GM18519 (cell line): Measurements from ENCODE around the gene NKAIN2.

Source experiments
- ATAC-seq: cut with Tn5 transposase; IDR thresholded peaks from one replicate; pipeline ENCODE4 v1.9.1; 2021; ENCODE audit warnings: mild to moderate bottlenecking, moderate library complexity; ENCODE audit not compliant: unreplicated experiment, low FRiP score

NKAIN2 gene

DNA sequence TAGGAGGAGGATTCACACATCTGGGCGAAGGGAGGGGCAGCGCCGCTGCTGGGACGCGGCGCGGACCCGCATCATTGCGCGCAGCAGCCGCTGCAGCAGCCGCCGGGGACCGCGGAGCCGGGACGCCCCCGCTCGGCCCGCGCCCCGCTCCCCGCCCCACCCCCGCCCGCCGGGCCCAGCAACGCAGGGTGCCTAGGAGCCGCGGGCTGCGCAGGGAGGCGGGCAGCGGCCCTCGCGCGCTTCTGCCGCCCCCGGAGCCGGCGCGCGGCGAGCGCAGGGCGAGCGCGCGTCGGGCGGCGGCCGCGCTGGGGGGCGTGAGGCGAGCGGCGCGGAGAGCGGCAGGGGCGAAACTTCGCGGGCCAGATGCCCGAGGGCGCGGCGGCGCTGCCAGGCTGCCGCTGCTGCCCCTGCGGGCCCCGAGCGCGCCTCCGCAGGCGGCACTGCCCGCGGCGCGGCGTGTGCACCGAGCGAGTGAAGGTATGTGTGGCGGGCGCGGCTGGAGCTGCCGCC lies at the start of gene NKAIN2:
Gene NKAIN2 (plus strand): TSS at position 362 of the 510 bp plus-strand sequence.
- ATAC-seq: peak; percentile 23

DNA sequence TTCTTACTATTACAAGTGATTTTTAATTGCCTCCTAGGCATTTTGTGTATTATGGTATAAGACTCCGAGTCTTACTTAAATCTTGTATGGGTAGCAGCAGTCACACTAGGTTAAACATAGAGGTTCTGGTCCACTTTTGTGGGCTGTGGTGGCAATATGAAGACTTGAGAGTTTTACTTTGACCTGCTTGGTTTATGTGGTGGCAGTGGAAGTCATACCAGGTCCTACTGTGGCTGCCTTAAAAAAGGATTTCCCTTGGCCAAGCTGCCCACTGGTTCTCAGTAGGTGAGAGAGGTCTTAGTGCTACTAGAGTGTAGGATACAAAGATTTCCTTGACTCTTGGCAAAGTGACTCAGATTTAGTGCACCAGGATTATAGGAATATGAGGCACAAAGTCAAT lies 44.2 kb upstream of the NKAIN2 start:
- ATAC-seq: no peak

DNA sequence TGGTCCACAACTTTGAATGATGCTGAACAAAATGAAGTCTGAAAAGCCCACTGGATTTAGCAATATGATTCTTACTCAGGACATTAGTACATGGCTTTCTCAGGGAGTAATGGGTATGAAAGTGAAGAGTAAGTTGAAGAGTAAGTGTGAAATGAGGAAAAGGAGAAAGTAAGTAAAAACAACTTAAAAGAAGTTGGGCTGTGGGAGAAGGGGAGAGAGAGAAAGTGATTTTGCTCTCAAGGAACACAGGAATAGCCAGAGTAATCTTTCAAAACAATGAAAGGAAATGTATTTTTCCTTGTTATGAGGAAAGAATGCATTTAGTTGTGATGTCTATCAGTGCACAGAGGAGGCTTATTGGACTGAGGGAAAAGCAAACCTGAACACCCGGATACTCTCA lies 39.8 kb upstream of the NKAIN2 start:
- ATAC-seq: no peak

DNA sequence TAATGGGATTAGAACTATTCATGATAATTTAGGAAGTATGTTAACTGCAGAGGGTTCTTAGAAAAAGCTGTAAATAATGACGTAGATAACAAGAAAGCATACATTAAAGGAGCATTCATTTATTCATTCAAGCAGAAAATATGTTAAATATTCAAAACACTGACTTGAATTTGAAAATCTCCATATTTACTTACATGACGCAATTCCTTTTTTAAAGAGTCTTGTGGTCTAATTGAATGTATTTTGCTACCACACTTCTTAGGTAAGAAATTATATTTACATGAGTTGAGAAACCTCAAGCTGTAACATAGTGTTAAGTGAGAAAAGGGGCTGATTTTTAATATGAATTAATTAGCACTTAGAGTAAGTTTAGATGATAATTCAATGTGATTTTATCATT lies 38.9 kb upstream of the NKAIN2 start:
- no peak for ATAC-seq

DNA sequence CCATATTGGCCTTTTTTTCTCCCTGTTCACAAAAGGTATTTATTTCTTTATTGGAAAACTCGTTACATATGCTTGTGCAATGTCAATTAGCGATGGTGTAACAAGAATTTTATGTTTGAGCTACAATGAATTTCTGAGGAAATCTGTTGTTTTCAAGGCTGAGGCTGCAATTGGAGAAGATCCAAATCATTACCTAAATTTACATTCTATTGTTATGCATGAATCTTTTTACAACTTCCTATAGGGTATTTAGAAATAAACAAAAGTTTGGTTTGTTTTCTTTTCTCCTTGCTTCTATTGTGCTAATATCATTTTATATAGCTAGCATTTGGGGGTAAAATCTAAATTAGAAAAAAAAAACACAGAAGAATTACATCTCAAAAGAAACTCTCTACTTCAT lies 34.7 kb upstream of the NKAIN2 start:
- ATAC-seq: no peak

DNA sequence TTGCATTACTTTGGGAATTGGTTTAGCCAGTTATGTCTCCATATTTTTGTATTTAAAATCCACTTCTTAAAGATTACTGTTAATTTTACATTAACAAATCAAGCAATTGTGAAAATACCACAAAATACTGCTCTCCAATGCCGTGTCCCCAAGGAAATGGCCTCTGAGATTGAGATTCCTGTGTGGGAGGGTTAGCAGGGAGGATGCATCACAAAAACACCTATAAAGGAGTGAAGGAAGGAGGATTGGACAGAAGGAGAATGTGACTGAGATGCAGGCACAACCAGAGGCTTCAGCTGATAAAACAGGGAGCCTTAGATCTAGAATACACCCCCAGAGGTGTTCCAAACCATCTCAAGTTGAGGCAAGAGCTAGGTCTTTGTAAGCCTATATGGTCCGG lies 34.2 kb upstream of the NKAIN2 start:
- no peak for ATAC-seq

DNA sequence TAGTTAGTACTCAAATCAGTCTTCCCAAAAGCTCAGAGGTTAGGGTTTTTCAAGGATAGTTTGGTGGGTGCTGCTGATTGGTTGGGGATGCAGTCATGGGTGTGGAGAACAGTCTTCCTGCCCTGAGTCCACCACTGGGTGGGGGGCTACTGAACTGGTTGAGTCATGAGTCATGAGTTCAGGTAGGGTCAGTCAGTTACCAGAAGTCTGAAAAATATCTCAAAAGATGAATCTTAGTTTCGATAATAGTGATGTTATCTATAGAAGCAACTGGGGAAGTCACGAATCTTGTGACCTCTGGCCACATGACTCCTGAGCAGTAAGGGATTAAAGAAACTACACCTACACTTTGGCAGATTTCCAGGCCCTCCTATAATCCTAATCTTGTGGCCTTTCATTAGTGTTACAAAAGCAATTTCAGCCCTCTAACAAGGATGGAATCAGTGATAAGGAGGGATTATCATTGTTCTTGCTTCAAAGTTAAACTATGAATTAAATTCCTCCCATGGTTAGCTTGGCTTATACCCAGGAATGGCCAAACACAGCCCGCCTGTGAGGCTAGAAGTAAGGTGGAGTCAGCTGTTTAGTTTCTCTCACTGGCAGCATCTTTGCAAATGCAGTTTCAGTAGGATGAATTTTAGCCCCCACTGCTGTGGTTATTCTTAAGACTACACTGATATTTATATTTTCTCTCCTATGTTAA lies 33.3 kb upstream of the NKAIN2 start:
- ATAC-seq: no peak

DNA sequence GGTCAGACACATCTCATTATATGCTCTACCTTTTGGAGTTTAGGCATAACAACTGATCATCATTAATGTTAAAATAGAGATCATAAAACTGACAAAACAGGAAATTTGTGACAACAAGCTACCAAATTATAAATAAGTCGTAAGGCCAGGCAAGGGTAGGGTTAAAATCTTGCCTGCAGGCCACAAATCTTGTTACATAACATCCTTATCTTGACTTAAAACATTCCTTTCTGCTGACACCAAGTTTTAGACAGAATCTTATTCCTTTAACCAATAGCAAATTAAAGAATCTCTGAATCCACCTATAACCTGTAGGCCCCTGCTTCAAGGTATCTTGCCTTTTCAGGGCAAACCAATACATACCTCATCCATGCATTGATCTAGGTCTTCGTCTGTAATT lies 32.5 kb upstream of the NKAIN2 start:
- no peak for ATAC-seq

DNA sequence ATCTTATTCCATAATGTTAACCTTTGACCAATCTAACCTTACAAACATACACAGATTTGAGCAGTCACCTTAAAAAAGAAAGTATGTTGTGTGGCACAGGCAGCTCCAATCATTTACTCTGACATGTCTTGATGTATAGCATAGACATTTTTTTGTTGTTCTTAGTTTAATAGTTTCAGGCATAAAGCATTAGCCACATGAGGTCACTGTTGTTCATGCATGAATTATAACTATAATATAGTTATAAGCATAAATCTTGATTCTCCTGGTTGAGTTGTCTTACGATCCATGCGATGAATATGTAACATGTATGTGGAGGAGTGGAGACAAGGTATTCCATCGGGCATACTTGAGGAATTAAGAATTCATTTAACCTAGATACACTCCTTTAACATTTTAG lies 26.1 kb upstream of the NKAIN2 start:
- no peak for ATAC-seq

DNA sequence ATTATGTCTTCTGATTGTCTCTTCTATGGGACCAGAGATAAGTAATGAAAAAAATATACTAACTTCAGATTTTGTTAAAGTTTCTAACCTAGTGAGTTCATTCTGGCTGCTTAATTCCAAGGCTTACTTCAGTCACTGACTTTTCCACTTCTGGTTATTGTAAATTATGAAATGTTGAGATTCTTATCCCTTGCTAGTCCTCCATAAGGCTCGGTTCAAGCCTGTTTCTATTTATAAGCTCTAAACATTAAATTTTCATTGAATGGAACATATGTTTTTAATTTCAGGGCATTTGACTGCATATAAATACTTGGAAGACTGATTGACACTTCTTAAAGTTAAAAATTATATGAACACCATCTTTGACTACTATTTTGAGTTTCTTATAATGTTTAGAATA lies 23.6 kb upstream of the NKAIN2 start:
- ATAC-seq: no peak

DNA sequence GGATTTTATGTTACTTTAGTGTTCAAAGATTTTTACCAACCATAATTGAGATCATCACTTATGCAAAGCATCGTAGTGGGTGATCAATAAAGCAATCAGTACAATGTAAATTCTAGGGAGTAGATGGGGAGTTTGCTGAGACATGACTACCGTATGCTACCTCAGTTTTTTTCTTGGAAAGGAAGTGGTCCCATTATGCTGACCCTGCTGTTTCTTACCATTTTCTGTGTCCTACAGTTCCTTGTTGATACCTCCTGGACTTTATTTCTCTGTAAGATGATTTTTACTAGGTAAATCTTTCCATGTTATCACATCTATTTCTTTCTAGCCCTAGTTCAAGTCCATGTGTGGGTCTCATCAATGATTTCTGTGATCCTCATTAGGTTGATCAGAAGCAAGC lies 19.3 kb upstream of the NKAIN2 start:
- no peak for ATAC-seq

DNA sequence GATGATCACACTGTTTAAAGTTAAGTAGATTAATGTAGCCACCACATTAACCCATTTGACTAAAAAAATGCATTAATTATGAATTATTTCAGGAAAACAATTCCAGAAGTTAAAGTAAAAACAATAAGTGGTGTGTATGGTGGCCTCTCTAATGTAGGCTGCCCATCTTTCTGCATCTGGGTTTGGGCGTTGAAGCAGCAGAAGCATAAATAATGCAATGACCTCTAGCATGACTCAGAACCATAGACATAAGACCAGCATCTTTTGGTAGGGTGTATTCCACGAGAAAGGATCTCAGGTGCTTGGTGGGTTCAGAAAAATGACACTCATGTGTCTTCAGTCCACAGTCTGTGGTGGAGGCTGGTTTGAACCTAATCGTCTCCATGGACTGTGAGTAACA lies 18.6 kb upstream of the NKAIN2 start:
- ATAC-seq: no peak

DNA sequence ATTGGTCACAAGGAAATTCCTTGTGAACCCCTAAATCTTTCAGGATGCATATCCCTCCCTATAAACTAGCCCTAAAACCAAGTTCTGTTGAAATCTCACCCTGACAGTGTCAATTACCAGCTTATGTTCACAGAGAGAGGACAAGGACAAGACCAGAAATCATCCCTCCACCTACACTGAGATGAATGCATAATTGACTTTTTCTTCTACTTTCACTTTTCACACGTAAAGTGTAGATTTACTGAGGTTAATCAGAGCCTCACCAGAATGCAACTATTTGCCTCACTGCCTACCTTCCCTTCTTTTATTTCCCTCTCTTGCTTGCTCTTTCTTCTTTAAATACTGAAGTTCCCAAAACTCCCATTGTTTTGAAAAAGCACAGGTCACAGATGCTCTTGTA lies 15.3 kb upstream of the NKAIN2 start:
- ATAC-seq: peak; percentile 56

DNA sequence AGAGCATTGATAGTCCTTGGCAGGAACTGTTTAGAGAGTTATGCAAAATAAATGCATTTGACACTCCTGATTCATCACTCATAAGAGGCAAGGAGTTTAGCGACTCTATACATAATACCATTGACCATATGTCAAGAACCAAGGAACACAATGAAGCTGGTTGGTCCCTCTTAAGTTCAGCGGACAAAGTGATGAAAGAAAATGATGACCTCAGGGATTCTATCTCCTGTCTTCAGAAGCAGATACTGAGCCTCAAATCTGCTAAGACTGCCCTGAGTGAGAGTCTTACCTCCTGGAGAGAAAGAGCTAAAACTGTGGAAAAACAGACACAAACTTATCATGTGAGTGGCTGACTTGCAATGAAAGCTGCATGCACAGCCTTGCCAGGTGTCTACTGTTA lies 9.5 kb upstream of the NKAIN2 start:
- ATAC-seq: no peak

DNA sequence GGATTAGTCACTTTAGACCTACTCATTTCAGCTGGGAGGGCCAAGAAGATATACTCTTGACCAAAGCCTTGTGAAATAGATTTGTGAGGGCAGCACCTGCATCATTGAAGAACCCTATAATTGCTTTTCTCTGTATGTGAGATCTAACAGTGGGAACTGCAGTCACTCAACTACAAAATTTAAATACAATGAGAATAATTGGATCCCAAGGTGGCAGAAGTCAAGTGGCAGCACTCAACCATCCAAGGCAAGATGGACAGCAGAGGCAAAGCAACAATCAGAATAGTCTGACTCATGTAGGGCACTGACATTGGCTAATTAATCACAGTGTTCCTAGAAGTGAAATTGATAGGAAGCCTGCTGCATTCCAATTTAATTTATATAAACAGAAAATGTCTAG lies 8.9 kb upstream of the NKAIN2 start:
- no peak for ATAC-seq

DNA sequence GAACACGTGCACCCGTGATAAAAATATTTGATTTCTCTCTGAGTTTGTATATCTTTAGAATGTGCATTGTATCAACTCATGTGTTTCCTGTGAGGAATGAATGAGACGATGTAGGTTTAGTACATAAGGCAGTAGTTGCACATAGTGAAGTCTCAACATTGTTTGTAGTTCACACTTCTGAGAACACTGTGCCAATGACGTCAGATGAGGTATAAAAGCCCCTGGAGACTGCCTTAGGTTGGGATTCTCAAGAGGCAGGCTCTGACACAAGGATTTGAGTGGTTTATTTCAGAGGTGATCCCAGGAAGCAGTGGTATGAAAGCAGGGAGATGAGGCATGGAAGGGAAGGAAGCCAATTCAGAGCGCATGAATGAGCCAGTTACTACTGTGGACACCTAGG lies 2.6 kb upstream of the NKAIN2 start:
- no peak for ATAC-seq

DNA sequence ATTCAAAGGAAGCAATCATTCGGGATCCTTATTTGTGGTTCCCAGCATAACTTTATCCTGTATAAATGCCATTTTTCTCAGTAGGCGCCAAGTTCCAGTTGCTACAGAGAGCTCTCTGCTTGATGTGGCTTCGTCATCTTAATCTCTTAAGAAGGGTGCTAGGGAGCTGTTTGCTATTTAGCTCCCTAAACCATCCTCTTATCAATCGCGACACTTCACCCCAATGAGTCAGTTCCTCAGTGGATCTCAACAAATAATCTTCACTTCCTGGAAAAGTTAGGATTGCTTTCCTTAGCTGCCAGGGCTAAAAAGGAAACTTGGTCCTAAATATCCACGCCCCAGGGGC lies 1.3 kb upstream of the NKAIN2 start:
- no peak for ATAC-seq

DNA sequence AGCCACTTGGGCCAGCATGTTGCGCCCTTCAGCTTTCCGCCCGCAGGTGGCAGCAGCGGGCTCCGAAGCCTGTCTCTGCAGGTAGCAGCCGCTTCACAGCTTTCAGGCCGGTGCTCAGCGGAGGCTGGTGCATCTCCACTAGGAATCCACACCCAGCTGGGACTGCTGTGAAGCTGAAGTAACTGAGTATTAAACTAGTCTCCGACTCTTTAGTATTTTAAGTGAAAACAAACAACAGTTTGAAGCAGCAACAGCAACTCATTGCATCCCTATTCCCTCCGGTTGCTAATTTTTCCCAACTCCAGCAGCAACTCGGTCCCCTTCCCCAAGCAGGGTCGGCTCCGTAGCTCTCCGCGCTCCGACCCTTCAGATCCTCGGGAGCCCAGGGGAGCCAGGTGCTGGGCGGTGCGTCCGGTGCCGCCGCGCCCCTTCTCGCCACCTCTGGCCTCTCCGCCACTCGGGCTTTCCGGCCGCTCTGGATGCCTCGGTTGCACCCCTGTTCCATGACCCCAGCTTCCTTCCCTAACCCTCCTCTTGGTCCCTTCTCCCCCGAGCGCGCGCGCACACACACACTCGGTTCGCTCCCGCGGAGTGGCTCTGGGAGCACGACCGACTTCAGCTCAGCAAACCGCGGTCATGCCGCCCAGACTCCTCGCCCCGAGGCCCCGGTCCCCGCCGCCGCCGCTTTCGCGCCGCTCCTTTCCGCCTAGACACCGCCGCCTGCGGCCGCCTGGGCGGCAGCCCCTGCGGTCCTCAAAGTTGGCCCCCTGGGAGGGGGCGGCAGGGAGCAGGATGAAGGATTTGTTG lies 765 bp upstream of the NKAIN2 start:
- peak; percentile 96 for ATAC-seq

DNA sequence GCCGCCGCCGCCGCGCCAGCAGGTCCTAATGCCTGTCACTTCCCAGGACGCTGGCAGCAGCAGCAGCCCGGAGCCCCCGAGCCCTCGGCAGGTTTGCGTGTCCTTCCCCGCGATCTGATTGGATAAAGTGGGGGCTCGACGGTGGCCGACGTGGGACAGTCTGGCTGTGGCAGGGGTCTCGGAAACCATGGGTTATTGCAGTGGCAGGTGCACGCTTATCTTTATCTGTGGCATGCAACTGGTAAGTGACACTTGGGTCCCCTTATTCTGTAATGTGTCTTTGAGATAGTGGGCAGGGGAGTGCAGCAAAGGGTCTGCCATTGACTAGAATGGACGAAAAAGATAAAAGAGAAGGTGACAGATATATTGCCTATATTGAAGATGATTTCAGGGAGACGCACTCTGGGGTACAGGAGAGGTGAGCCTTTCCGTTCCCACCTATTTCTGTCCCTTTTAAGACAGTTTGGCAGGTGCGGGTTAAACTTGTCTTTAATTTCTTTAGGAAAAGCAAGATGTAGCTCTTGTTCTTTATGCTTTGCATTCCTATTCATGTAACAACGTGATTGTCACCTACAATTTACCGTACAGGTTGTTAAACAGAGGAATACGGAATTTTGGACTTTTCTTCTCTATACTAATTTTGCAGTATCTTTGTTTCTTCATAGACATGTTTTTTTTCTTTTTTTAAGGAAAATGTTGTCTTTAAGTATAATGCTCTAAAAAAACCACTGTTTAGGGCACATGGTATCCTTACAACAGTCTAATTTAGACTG lies 535 bp downstream of the NKAIN2 start:
- peak; percentile 21 for ATAC-seq

DNA sequence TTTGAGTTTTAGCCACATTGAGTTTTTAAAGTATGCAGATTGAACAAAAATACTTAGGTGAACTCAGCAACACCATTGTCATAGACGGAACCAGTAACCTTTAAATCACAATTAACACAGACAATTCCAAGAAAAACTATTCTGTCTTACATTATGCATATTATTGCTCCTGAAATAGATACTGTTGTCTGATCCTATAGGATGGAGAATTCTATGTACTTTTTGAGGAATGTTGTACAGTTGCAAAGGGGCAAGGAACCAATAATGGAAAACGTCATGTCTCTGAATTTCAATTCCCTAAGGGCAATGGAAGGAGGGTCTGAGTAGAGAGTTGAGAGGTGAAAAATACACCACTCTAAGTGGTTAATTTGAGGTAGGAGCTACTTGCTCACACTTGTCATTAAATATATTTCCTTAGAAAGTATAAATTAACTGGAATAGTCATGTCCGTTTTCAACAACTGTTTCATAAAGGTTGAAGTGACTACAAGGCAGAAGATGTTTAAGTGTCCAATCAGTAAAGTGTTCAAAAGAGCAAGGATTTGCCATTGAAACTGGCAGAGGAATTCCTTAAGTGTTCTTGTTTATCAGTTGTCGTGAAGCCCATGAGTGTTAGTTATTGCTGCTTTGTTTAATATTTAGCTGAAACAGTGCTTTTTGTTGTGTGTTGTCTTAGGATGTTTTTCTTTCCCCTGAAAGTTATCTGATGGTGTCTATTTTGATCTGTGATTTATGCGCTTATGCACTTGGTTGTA lies 1.3 kb downstream of the NKAIN2 start:
- ATAC-seq: no peak

DNA sequence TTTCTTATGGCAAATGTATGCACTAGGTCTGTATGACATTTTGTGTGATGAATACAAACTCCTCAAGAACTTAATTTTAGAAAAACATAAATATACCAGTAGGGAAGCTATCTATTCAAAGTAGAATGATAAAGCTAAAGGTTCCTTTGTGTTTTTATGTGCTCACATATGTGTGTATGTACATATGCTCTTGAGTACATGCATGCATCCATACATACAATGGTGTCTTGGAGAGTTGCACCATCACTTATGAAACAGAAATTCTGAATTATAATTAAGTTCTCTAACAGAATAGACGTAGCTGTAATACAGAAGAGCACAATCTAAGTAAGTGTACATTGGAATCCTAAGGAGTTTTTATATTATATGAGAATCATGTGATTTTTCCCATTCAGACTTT lies 2.3 kb downstream of the NKAIN2 start:
- no peak for ATAC-seq
